Measurements from ENCODE around the gene LIG3. TPM values are rescaled to one million over a fixed set of nuclear protein-coding genes. Genes with fewer than 3 reads are reported as not detected.
A peak's percentile ranks its signal among the peaks of the same experiment; 100 is the strongest.

Gene LIG3
- total RNA-seq, 3 donors from 2014 or later: 13.8 to 159 (median 54.0) TPM

- Histone ChIP-seq H3K9me3 (no peaks in the 10 kb centered on the region), H3K4me3 (no peak overlapping the region), H3K4me1 (peaks cover 0 to 9% of the 10 kb centered on the region in 2 donors), H3K27me3 (no peaks in the 10 kb centered on the region), H3K36me3 (no peaks in the 10 kb centered on the region), H3K27ac (peak overlapping the region in 1 of 2 donors; percentile 15)
- no peak for TF ChIP-seq CTCF (IDR thresholded peaks at IDR 0.05)
- no peak for TF ChIP-seq POLR2AphosphoS5 (IDR thresholded peaks at IDR 0.05)
- TF ChIP-seq POLR2A (IDR thresholded peaks at IDR 0.05): no peak
- intact Hi-C loops (cut with DNase I; ENCODE audit: low total_unique reads): no loop called here
- no peak for DNase-seq (ENCODE audit: low spot score in 2 of 2)
Measured at GRCh38 chr17:35001549-35001948, 21.2 kb downstream of the LIG3 start.

- Histone ChIP-seq H3K4me3 (no peak overlapping the region), H3K27me3 (no peaks in the 10 kb centered on the region), H3K9me3 (no peaks in the 10 kb centered on the region), H3K36me3 (no peaks in the 10 kb centered on the region), H3K4me1 (no peaks in the 10 kb centered on the region), H3K27ac (peak overlapping the region; percentile 3 to 48)
- intact Hi-C loops (cut with DNase I; ENCODE audit: low total_unique reads): no loop called here
- TF ChIP-seq CTCF (IDR thresholded peaks at IDR 0.05) (no peak), POLR2AphosphoS5 (IDR thresholded peaks at IDR 0.05) (no peak), POLR2A (IDR thresholded peaks at IDR 0.05) (no peak)
- DNase-seq (ENCODE audit: low spot score in 2 of 2): no peak
Measured at GRCh38 chr17:35002876-35003551, 22.7 kb downstream of the LIG3 start.

DNA sequence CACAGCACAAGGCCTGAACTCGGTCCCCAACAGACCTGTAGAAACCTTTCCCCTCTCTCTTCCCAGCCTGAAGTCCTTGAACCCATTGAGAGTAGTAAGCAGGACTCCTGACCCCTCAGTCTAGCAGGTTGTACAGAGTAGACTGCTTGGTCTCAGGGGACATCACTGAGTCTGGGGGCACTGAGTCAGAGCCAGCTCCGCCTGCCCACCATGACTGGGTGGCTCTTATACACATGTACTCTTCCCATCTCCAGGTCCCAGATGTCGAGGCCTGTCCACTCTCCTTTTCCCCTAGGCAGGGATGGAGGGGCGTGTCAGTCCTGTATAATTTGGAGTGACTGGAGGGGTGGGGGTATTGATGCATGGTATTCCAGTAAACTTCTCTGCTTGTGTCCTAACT lies 23.5 kb downstream of the LIG3 start:
- Histone ChIP-seq H3K27me3 (no peaks in the 10 kb centered on the region), H3K9me3 (no peaks in the 10 kb centered on the region), H3K4me3 (no peak overlapping the region), H3K4me1 (no peaks in the 10 kb centered on the region), H3K27ac (peak overlapping the region in 1 of 2 donors; percentile 3), H3K36me3 (no peaks in the 10 kb centered on the region)
- TF ChIP-seq POLR2A (IDR thresholded peaks at IDR 0.05): no peak
- no peak for TF ChIP-seq CTCF (IDR thresholded peaks at IDR 0.05)
- no peak for TF ChIP-seq POLR2AphosphoS5 (IDR thresholded peaks at IDR 0.05)
- intact Hi-C loops (cut with DNase I; ENCODE audit: low total_unique reads): no loop called here
- DNase-seq (ENCODE audit: low spot score in 2 of 2): no peak

- H3K4me3 ChIP-seq: no peak overlapping the region
- H3K9me3 ChIP-seq: no peaks in the 10 kb centered on the region
- H3K36me3 ChIP-seq: no peaks in the 10 kb centered on the region
- no peaks in the 10 kb centered on the region for H3K4me1 ChIP-seq
- no peaks in the 10 kb centered on the region for H3K27me3 ChIP-seq
- intact Hi-C loops (cut with DNase I; ENCODE audit: low total_unique reads): no loop called here
- DNase-seq (ENCODE audit: low spot score in 2 of 2): no peak
- TF ChIP-seq CTCF (IDR thresholded peaks at IDR 0.05): no peak
- TF ChIP-seq POLR2AphosphoS5 (IDR thresholded peaks at IDR 0.05): no peak
- TF ChIP-seq POLR2A (IDR thresholded peaks at IDR 0.05): no peak
- H3K27ac ChIP-seq: peak overlapping the region in 1 of 2 donors; percentile 13
Measured at GRCh38 chr17:35006345-35006744, 26.0 kb downstream of the LIG3 start.

DNA sequence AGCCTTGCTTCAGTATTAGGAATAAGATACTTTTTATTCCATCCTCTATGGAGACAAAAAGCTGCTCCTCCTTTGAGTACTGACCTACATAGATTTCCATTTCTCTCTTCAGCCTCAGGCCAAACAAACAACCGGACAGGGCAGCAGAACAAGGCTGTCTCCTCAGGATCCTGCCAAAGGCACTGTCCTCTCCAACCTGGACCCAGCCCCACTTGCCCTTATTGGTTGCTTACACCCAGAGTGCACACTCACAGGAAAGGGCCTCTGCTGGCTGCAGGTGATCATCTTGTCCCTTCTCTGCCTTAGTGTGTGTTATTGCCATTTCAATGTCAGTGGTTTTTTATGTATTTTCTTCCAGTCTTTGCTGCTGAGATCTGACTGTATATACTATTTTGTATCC lies 26.6 kb downstream of the LIG3 start:
- no peaks in the 10 kb centered on the region for H3K9me3 ChIP-seq
- intact Hi-C loops (cut with DNase I; ENCODE audit: low total_unique reads): no loop called here
- no peak for DNase-seq (ENCODE audit: low spot score in 2 of 2)
- TF ChIP-seq POLR2A (IDR thresholded peaks at IDR 0.05): no peak
- no peak for TF ChIP-seq POLR2AphosphoS5 (IDR thresholded peaks at IDR 0.05)
- TF ChIP-seq CTCF (IDR thresholded peaks at IDR 0.05): no peak
- peak overlapping the region in 1 of 2 donors; percentile 13 for H3K27ac ChIP-seq
- no peaks in the 10 kb centered on the region for H3K27me3 ChIP-seq
- H3K4me1 ChIP-seq: no peaks in the 10 kb centered on the region
- H3K36me3 ChIP-seq: no peaks in the 10 kb centered on the region
- no peak overlapping the region for H3K4me3 ChIP-seq
